PC-3 (cell line): ENCODE results near the gene DAB1.

Experiments
- CTCF ChIP-seq: fragments of 300-600 bp; sonication (generic); conservative IDR thresholded peaks from 2 replicates; pipeline ENCODE4 v1.5.1; 2017; ENCODE audit warnings: antibody characterized with exemption, low read depth, mild to moderate bottlenecking, low read length
- EZH2 ChIP-seq: fragments of 300-600 bp; sonication (generic); IDR thresholded peaks from one replicate; pipeline ENCODE4 v1.6.1; 2017; ENCODE audit warnings: antibody characterized with exemption, mild to moderate bottlenecking, low read length; ENCODE audit not compliant: unreplicated experiment

DNA sequence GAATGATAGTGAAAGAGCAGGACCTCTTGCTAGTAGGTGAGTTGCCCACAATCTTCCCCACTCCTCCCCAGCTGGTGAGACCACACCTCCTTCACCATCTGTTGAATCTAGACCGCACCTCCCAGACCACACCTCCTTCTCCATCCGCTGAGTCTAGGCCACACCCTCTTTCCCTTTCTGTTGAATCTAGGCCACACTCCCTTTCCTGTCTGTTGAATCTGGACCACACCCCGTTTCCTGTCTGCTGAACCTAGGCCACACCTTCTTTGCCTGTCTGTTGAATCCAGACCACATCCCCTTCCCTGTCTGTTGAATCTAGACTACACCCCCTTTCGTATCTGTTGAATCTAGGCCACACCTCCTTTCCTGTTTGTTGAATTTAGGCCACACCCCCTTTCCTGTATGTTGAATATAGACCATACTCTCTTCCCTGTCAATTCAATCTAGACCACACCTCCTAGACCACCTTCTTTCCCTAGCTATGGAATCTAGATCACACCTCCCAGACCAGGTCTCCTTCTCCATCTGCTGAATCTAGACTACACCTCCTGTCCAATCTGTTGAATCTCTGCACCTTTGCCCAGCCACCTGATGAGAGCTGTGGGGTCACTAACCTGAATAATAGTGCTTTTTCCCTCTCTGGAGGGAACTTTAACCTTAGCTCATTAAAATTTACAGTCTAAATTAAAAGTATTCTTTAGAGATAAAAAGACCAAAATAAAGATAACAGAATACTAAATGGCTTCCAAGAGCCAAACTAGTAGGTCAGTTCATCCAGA is 116.3 kb downstream of the DAB1 start:
- TF ChIP-seq CTCF (no peak), EZH2 (no peak)
